CD14-positive monocyte (primary cell): ENCODE data around the gene INO80C. TPM values are rescaled to one million over a fixed set of nuclear protein-coding genes. Genes with fewer than 3 reads are reported as not detected.

ENCODE experiments used
- DNase-seq, 3 donors: peaks; one replicate each; pipeline ENCODE4 v3.0.0-alpha.2; 2011 to 2022
- H2AFZ ChIP-seq: 2 replicates; pipeline ENCODE4 v1.6.0; 2012; ENCODE audit warnings: mild to moderate bottlenecking, low read depth, low read length, inconsistent platforms; ENCODE audit not compliant: insufficient read depth, poor library complexity, severe bottlenecking
- H3K27ac ChIP-seq, 2 donors: 1 replicate in 1 of 2; 2 replicates in 1 of 2; pipeline ENCODE4 v1.5.1; 2012 to 2013; ENCODE audit warnings: low read length in 2 of 2, control low read depth in 1 of 2, inconsistent platforms in 1 of 2, low read depth in 1 of 2, mild to moderate bottlenecking in 1 of 2
- H3K27me3 ChIP-seq, 2 donors: one replicate each; pipeline versions ENCODE4 v1.6.0 to v1.6.1; 2011 to 2013; ENCODE audit warnings: low read length in 2 of 2; ENCODE audit not compliant: control insufficient read depth in 2 of 2, insufficient read depth in 2 of 2
- H3K36me3 ChIP-seq, 2 donors: replicated peaks in 1 of 2; 1 replicate in 1 of 2; 2 replicates in 1 of 2; pipeline versions ENCODE4 v1.5.1 to v1.6.1; 2012 to 2013; ENCODE audit warnings: low read length in 2 of 2, control low read depth in 1 of 2, inconsistent platforms in 1 of 2, mild to moderate bottlenecking in 1 of 2; ENCODE audit not compliant: insufficient read depth in 2 of 2, control insufficient read depth in 1 of 2
- H3K4me1 ChIP-seq, 2 donors: 1 replicate in 1 of 2; 2 replicates in 1 of 2; pipeline versions ENCODE4 v1.5.1 to v1.6.1; 2012 to 2013; ENCODE audit warnings: low read length in 2 of 2, control low read depth in 1 of 2, inconsistent platforms in 1 of 2, mild to moderate bottlenecking in 1 of 2, moderate library complexity in 1 of 2; ENCODE audit not compliant: insufficient read depth in 2 of 2, control insufficient read depth in 1 of 2
- H3K4me2 ChIP-seq: replicated peaks from 2 replicates; pipeline ENCODE3; 2012; ENCODE audit warnings: low read length, moderate library complexity, mild to moderate bottlenecking; ENCODE audit not compliant: poor library complexity, severe bottlenecking; ENCODE audit errors: extremely low read depth
- H3K4me3 ChIP-seq, 3 experiments: fragments of 200-600 bp in 1 of 3; sonication (generic) in 1 of 3; replicated peaks in 1 of 3; 1 replicate in 2 of 3; 2 replicates in 1 of 3; pipeline ENCODE4 v1.5.1; 2011 to 2013; ENCODE audit warnings: low read length in 3 of 3, mild to moderate bottlenecking in 3 of 3, control low read depth in 2 of 3, low read depth in 2 of 3, inconsistent platforms in 1 of 3, moderate library complexity in 1 of 3
- H3K79me2 ChIP-seq: 2 replicates; pipeline ENCODE4 v1.6.0; 2012; ENCODE audit warnings: mild to moderate bottlenecking, control low read depth, inconsistent platforms, low read length, moderate library complexity; ENCODE audit not compliant: insufficient read depth
- H3K9ac ChIP-seq: 2 replicates; pipeline ENCODE4 v1.6.0; 2017; ENCODE audit warnings: low read length, mild to moderate bottlenecking; ENCODE audit not compliant: insufficient read depth, poor library complexity, severe bottlenecking
- H3K9me3 ChIP-seq, 2 donors: replicated peaks in 1 of 2; 1 replicate in 1 of 2; 2 replicates in 1 of 2; pipeline versions ENCODE4 v1.5.1 to v1.6.1; 2012 to 2013; ENCODE audit warnings: low read length in 2 of 2, control low read depth in 1 of 2; ENCODE audit not compliant: control insufficient read depth in 1 of 2, insufficient read depth in 1 of 2
- H4K20me1 ChIP-seq: 2 replicates; pipeline ENCODE4 v1.6.0; 2012; ENCODE audit warnings: mild to moderate bottlenecking, low read length, control low read depth, moderate library complexity; ENCODE audit not compliant: insufficient read depth
- H3K27ac Mint-ChIP-seq, 7 donors: one replicate each; pipeline ENCODE4 v1.8.0; 2020; ENCODE audit warnings: mild to moderate bottlenecking in 7 of 7, mixed read lengths in 7 of 7, moderate library complexity in 6 of 7, inconsistent platforms in 2 of 7
- H3K27me3 Mint-ChIP-seq, 3 donors: one replicate each; pipeline ENCODE4 v1.8.0; 2021 to 2022; ENCODE audit warnings: low read depth in 3 of 3, mild to moderate bottlenecking in 3 of 3, mixed read lengths in 3 of 3, moderate library complexity in 3 of 3, inconsistent platforms in 1 of 3
- H3K36me3 Mint-ChIP-seq, 2 donors: one replicate each; pipeline ENCODE4 v1.8.0; 2020; ENCODE audit warnings: mixed read lengths in 2 of 2, inconsistent platforms in 1 of 2, mild to moderate bottlenecking in 1 of 2
- H3K4me1 Mint-ChIP-seq: one replicate; pipeline ENCODE4 v1.8.0; 2020; ENCODE audit warnings: mild to moderate bottlenecking, mixed read lengths
- H3K4me3 Mint-ChIP-seq, 2 donors: one replicate each; pipeline ENCODE4 v1.8.0; 2020; ENCODE audit warnings: mild to moderate bottlenecking in 2 of 2, mixed read lengths in 2 of 2, moderate library complexity in 1 of 2
- H3K9me3 Mint-ChIP-seq, 7 donors: one replicate each; pipeline ENCODE4 v1.8.0; 2020 to 2022; ENCODE audit warnings: mixed read lengths in 7 of 7, mild to moderate bottlenecking in 6 of 7, moderate library complexity in 6 of 7, inconsistent platforms in 2 of 7
- WGBS: methylation state at CpG from one replicate; pipeline ENCODE4 v1.1.5; 2013; ENCODE audit warnings: missing lambda C conversion rate; ENCODE audit not compliant: insufficient coverage; 5-methylcytosine and 5-hydroxymethylcytosine counted together
- intact Hi-C, 2 donors: fragments of 100-400 bp; cut with micrococcal nuclease; formaldehyde crosslinking; loops; one replicate each; pipeline versions ENCODE4 v1.15.0 to v1.15.1; 2023
- polyA plus RNA-seq, 3 donors: library from polyadenylated mRNA; depleted of rRNA in 1 of 3; unstranded in 2 of 3; stranded (reverse) in 1 of 3; fragments of 300-500 nt in 2 of 3; fragments of >200 nt in 1 of 3; fragmentation: Illumina TruSeq in 2 of 3; gene quantifications; 1 replicate in 2 of 3; 2 replicates in 1 of 3; pipeline ENCODE4 v1.2.3, GENCODE V29; 2012 to 2021
- TF ChIP-seq, protein P1 (sequence below): fragments of 200-600 bp; IDR thresholded peaks from one replicate; pipeline ENCODE4 v1.8.0; 2022; ENCODE audit warnings: antibody characterized with exemption, mild to moderate bottlenecking

Gene INO80C
- polyA plus RNA-seq, 3 donors: 17.7 to 27.9 (median 22.3) TPM

DNA sequence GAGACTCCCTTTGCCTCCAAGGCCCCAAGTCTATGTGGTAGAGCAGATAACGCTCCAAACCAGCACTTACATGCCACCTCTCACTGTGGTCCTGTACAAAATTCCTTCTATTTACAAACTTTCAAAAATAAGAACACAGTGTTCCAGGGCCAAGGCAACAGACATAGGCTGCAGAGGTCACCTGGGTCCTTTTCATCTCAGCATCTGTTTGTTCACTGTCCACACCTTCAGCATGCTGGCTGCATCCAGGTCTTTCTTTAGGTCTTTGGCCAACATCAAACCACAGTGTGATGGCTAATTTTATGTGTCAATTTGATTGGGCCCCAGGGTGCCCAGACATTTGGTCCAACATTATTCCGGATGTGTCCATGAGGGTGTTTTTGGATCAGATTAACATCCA lies 20.0 kb upstream of the INO80C start:
- Histone ChIP-seq H4K20me1 (no peaks in the 10 kb centered on the region), H3K36me3 (no peaks in the 10 kb centered on the region), H3K27me3 (no peaks in the 10 kb centered on the region), H3K9me3 (no peaks in the 10 kb centered on the region), H3K9ac (no peak overlapping the region), H3K4me3 (no peak overlapping the region), H3K27ac (no peak overlapping the region), H3K4me2 (no peak overlapping the region), H3K4me1 (no peaks in the 10 kb centered on the region), H3K79me2 (no peaks in the 10 kb centered on the region), H2AFZ (no peak overlapping the region)
- WGBS: 100% methylated on average over 1 of the region's 2 CpGs
- Mint-ChIP-seq H3K27ac (no peak overlapping the region), H3K4me3 (no peak overlapping the region), H3K27me3 (peaks cover 0 to 8% (median 0%) of the 10 kb centered on the region in 3 donors), H3K4me1 (peaks cover 8% of the 10 kb centered on the region), H3K9me3 (no peaks in the 10 kb centered on the region), H3K36me3 (no peaks in the 10 kb centered on the region)
- TF ChIP-seq, protein P1, sequence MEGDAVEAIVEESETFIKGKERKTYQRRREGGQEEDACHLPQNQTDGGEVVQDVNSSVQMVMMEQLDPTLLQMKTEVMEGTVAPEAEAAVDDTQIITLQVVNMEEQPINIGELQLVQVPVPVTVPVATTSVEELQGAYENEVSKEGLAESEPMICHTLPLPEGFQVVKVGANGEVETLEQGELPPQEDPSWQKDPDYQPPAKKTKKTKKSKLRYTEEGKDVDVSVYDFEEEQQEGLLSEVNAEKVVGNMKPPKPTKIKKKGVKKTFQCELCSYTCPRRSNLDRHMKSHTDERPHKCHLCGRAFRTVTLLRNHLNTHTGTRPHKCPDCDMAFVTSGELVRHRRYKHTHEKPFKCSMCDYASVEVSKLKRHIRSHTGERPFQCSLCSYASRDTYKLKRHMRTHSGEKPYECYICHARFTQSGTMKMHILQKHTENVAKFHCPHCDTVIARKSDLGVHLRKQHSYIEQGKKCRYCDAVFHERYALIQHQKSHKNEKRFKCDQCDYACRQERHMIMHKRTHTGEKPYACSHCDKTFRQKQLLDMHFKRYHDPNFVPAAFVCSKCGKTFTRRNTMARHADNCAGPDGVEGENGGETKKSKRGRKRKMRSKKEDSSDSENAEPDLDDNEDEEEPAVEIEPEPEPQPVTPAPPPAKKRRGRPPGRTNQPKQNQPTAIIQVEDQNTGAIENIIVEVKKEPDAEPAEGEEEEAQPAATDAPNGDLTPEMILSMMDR: no peak
- intact Hi-C loops: no loop called here
- DNase-seq: no peak

DNA sequence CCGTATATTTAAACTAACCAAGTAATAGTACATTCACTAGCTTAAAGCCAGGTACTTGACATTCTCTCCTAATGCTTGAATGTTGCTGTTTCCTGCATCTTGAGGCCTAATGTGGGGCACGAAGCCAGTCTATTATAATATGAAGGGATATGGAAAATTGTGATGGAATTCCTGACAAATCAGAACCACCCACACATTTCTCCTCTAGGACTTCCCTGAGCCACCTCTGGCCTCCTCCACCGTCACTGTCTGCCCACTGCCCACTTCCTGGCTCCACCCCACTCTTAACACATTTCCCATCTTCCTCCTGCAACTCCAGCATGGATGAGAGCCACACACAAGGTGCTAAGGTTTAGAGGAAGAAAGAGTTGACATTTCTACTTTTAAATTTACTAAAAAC lies 19.0 kb upstream of the INO80C start:
- H3K4me3 Mint-ChIP-seq: no peak overlapping the region
- no peak overlapping the region for H3K27ac ChIP-seq
- H3K9me3 ChIP-seq: no peaks in the 10 kb centered on the region
- no peak overlapping the region for H2AFZ ChIP-seq
- no peak overlapping the region for H3K27ac Mint-ChIP-seq
- peaks cover 9% of the 10 kb centered on the region for H3K4me1 Mint-ChIP-seq
- H3K4me3 ChIP-seq: no peak overlapping the region
- H3K27me3 Mint-ChIP-seq: peaks cover 0 to 8% (median 0%) of the 10 kb centered on the region in 3 donors
- H4K20me1 ChIP-seq: no peaks in the 10 kb centered on the region
- intact Hi-C loops: no loop called here
- H3K36me3 Mint-ChIP-seq: no peaks in the 10 kb centered on the region
- no peak overlapping the region for H3K9ac ChIP-seq
- H3K4me1 ChIP-seq: no peaks in the 10 kb centered on the region
- no peaks in the 10 kb centered on the region for H3K9me3 Mint-ChIP-seq
- TF ChIP-seq, protein P1: no peak
- no peaks in the 10 kb centered on the region for H3K27me3 ChIP-seq
- no peaks in the 10 kb centered on the region for H3K79me2 ChIP-seq
- DNase-seq: no peak
- no CpG with 5 or more reads among the region's 3 CpGs for WGBS
- no peaks in the 10 kb centered on the region for H3K36me3 ChIP-seq
- H3K4me2 ChIP-seq: no peak overlapping the region
